H1 (cell line): ENCODE results near the gene ELL. TPM values are rescaled to one million over a fixed set of nuclear protein-coding genes. Genes with fewer than 3 reads are reported as not detected.

ENCODE experiments used
- CTCF ChIA-PET: fragments of 300-600 bp; sonication (Branson Sonifier 250); formaldehyde crosslinking; loops from one replicate; lab custom pipeline; 2021; ENCODE audit not compliant: partially characterized antibody; lab: Charles Lee
- POLR2A ChIA-PET: fragments of 300-600 bp; sonication (Branson Sonifier 250); formaldehyde crosslinking; loops from one replicate; lab custom pipeline; 2021; ENCODE audit warnings: inconsistent platforms; ENCODE audit not compliant: partially characterized antibody; lab: Charles Lee
- DNase-seq, 2 experiments: peaks; one replicate each; pipeline versions ENCODE4 v3.0.0 to v3.0.0-alpha.2; 2010 to 2022; ENCODE audit warnings: low spot score in 2 of 2, low read depth in 1 of 2, mixed read lengths in 1 of 2
- FAIRE-seq: peaks from 2 replicates; lab custom pipeline; 2011; peaks lifted over from hg19 to GRCh38; lab: Jason Lieb, UNC
- H2AFZ ChIP-seq: 2 replicates; pipeline ENCODE4 v1.8.1; 2012; ENCODE audit warnings: low read length, inconsistent platforms
- H2AK5ac ChIP-seq: 2 replicates; pipeline ENCODE4 v1.6.1; 2013; ENCODE audit warnings: low read depth, low read length
- H2BK120ac ChIP-seq: replicated peaks from 2 replicates; pipeline ENCODE3; 2013; ENCODE audit warnings: low read depth, low read length, inconsistent platforms
- H2BK12ac ChIP-seq: 2 replicates; pipeline ENCODE4 v1.6.1; 2013; ENCODE audit warnings: low read depth, low read length
- H2BK15ac ChIP-seq: 2 replicates; pipeline ENCODE4 v1.6.1; 2013; ENCODE audit warnings: low read length
- H2BK20ac ChIP-seq: 2 replicates; pipeline ENCODE4 v1.6.1; 2013; ENCODE audit warnings: low read length
- H2BK5ac ChIP-seq: 2 replicates; pipeline ENCODE4 v1.6.1; 2013; ENCODE audit warnings: low read depth, low read length
- H3K14ac ChIP-seq: 2 replicates; pipeline ENCODE4 v1.6.1; 2013; ENCODE audit warnings: inconsistent platforms; ENCODE audit not compliant: insufficient read length
- H3K18ac ChIP-seq: 2 replicates; pipeline ENCODE4 v1.6.1; 2013; ENCODE audit warnings: low read length; ENCODE audit errors: extremely low read depth
- H3K23ac ChIP-seq: 2 replicates; pipeline ENCODE4 v1.6.1; 2013; ENCODE audit warnings: inconsistent platforms; ENCODE audit not compliant: insufficient read length
- H3K23me2 ChIP-seq: 2 replicates; pipeline ENCODE4 v1.6.1; 2013; ENCODE audit warnings: low read depth, low read length
- H3K27ac ChIP-seq: 2 replicates; pipeline ENCODE4 v1.6.1; 2011; ENCODE audit warnings: low read depth, low read length, inconsistent platforms
- H3K27me3 ChIP-seq, 4 experiments: replicated peaks in 1 of 4; 1 replicate in 1 of 4; 2 replicates in 3 of 4; pipeline versions ENCODE4 v1.6.1 to v1.8.1; 2011 to 2013; ENCODE audit warnings: low read length in 3 of 4, mild to moderate bottlenecking in 3 of 4, inconsistent platforms in 2 of 4, mixed read lengths in 2 of 4, moderate library complexity in 1 of 4; ENCODE audit not compliant: control insufficient read depth in 3 of 4, insufficient read depth in 3 of 4; ENCODE audit errors: extremely low read depth in 1 of 4
- H3K36me3 ChIP-seq, 4 experiments: 2 replicates each; pipeline versions ENCODE4 v1.6.1 to v1.8.1; 2011 to 2013; ENCODE audit warnings: mild to moderate bottlenecking in 4 of 4, low read length in 3 of 4, moderate library complexity in 2 of 4, control low read depth in 1 of 4, inconsistent platforms in 1 of 4; ENCODE audit not compliant: insufficient read depth in 4 of 4, control insufficient read depth in 2 of 4
- H3K4ac ChIP-seq: replicated peaks from 2 replicates; pipeline ENCODE3; 2013; ENCODE audit warnings: low read length, low read depth, mixed read lengths, inconsistent platforms; ENCODE audit not compliant: insufficient read length
- H3K4me1 ChIP-seq, 4 experiments: replicated peaks in 1 of 4; 1 replicate in 1 of 4; 2 replicates in 3 of 4; pipeline versions ENCODE4 v1.6.1 to v1.8.1; 2011 to 2013; ENCODE audit warnings: low read length in 3 of 4, inconsistent platforms in 2 of 4, mixed read lengths in 1 of 4; ENCODE audit not compliant: insufficient read depth in 4 of 4, control insufficient read depth in 3 of 4
- H3K4me2 ChIP-seq, 2 experiments: 2 replicates each; pipeline versions ENCODE4 v1.6.1 to v1.8.1; 2011 to 2013; ENCODE audit warnings: low read depth in 2 of 2, low read length in 2 of 2, control low read depth in 1 of 2, inconsistent platforms in 1 of 2, mild to moderate bottlenecking in 1 of 2; ENCODE audit not compliant: insufficient read depth in 1 of 2
- H3K4me3 ChIP-seq, 4 experiments: fragments of 200-600, 300-600 bp in 1 of 4; sonication (generic), shearing (Covaris generic), sonication (Bioruptor Twin) in 1 of 4; 2 replicates each; pipeline versions ENCODE4 v1.5.1 to v1.8.1; 2011 to 2016; ENCODE audit warnings: low read length in 4 of 4, low read depth in 3 of 4, control low read depth in 2 of 4, inconsistent platforms in 2 of 4, mild to moderate bottlenecking in 2 of 4, mixed read lengths in 1 of 4, moderate library complexity in 1 of 4; ENCODE audit not compliant: insufficient read depth in 2 of 4; ENCODE audit errors: extremely low read depth in 1 of 4
- H3K56ac ChIP-seq: replicated peaks from 2 replicates; pipeline ENCODE3; 2013; ENCODE audit warnings: low read depth, mild to moderate bottlenecking, mixed read lengths, low read length, inconsistent platforms; ENCODE audit not compliant: insufficient read length
- H3K79me1 ChIP-seq: 2 replicates; pipeline ENCODE4 v1.6.1; 2013; ENCODE audit warnings: low read depth, low read length, control low read depth
- H3K79me2 ChIP-seq, 2 experiments: 2 replicates each; pipeline versions ENCODE4 v1.6.1 to v1.8.1; 2012 to 2013; ENCODE audit warnings: low read length in 2 of 2, mild to moderate bottlenecking in 2 of 2, inconsistent platforms in 1 of 2; ENCODE audit not compliant: insufficient read depth in 2 of 2, control insufficient read depth in 1 of 2
- H3K9ac ChIP-seq, 4 experiments: replicated peaks in 1 of 4; 1 replicate in 1 of 4; 2 replicates in 3 of 4; pipeline versions ENCODE4 v1.6.1 to v1.8.1; 2011 to 2013; ENCODE audit warnings: low read depth in 3 of 4, low read length in 3 of 4, control low read depth in 2 of 4, mild to moderate bottlenecking in 2 of 4, moderate library complexity in 2 of 4, inconsistent platforms in 1 of 4; ENCODE audit errors: extremely low read depth in 1 of 4
- H3K9me3 ChIP-seq, 2 experiments: 2 replicates each; pipeline versions ENCODE4 v1.6.1 to v1.8.1; 2012 to 2013; ENCODE audit warnings: mild to moderate bottlenecking in 2 of 2, moderate library complexity in 2 of 2, control low read depth in 1 of 2, inconsistent platforms in 1 of 2, low read depth in 1 of 2, low read length in 1 of 2, mixed read lengths in 1 of 2; ENCODE audit not compliant: insufficient read depth in 2 of 2
- H4K20me1 ChIP-seq, 2 experiments: replicated peaks in 1 of 2; 2 replicates each; pipeline versions ENCODE3 to v1.8.1; 2011 to 2013; ENCODE audit warnings: inconsistent platforms in 2 of 2, low read length in 2 of 2, mild to moderate bottlenecking in 1 of 2; ENCODE audit not compliant: insufficient read depth in 2 of 2, control insufficient read depth in 1 of 2
- H4K5ac ChIP-seq: 2 replicates; pipeline ENCODE4 v1.6.1; 2013; ENCODE audit warnings: low read length, low read depth, mixed read lengths, inconsistent platforms; ENCODE audit not compliant: insufficient read length
- H4K8ac ChIP-seq: 2 replicates; pipeline ENCODE4 v1.8.0; 2013; ENCODE audit warnings: mild to moderate bottlenecking, moderate library complexity, low read length, inconsistent platforms; ENCODE audit not compliant: insufficient read depth; ENCODE audit errors: extremely low read depth
- H4K91ac ChIP-seq: replicated peaks from 2 replicates; pipeline ENCODE3; 2013; ENCODE audit warnings: low read length, mixed read lengths, inconsistent platforms; ENCODE audit not compliant: insufficient read length
- KDM5A ChIP-seq: fragments of 200-600 bp; IDR thresholded peaks from 2 replicates; pipeline ENCODE4 v1.7.1; 2012; ENCODE audit warnings: mild to moderate bottlenecking, low read length, inconsistent platforms, mixed read lengths
- RAD21 ChIP-seq, 2 experiments: IDR thresholded peaks in 1 of 2; conservative IDR thresholded peaks in 1 of 2; 2 replicates each; pipeline ENCODE4 v1.6.1; 2011; ENCODE audit warnings: low read depth in 2 of 2, low read length in 2 of 2, improper control_type of control experiment in 1 of 2, inconsistent platforms in 1 of 2, mild to moderate bottlenecking in 1 of 2, moderate library complexity in 1 of 2
- WGBS, 2 experiments: shearing (Covaris generic) in 1 of 2; methylation state at CpG; one replicate each; pipeline versions ENCODE4 v1.1.6 to v1.1.7; 2013 to 2015; ENCODE audit warnings: low lambda C conversion rate in 2 of 2, mixed read lengths in 2 of 2, inconsistent platforms in 1 of 2, low coverage in 1 of 2, missing lambda C conversion rate in 1 of 2; ENCODE audit not compliant: insufficient replicate concordance in 2 of 2, insufficient coverage in 1 of 2, insufficient read length in 1 of 2; ENCODE audit errors: extremely low coverage in 1 of 2, missing lambda C conversion rate in 1 of 2; 5-methylcytosine and 5-hydroxymethylcytosine counted together
- polyA plus RNA-seq, 7 experiments: library from polyadenylated mRNA; depleted of rRNA in 3 of 7; stranded (reverse) in 5 of 7; unstranded in 2 of 7; fragments of >200 nt in 5 of 7; fragments of 200-250 nt in 2 of 7; gene quantifications; 1 replicate in 5 of 7; 2 replicates in 1 of 7; 4 replicates in 1 of 7; pipeline versions ENCODE4 v1.2.1 to v1.2.3, GENCODE V29; 2011 to 2013; ENCODE audit warnings: missing spikeins in 2 of 7, mixed read lengths in 2 of 7
- total RNA-seq: library from RNA; stranded (reverse); fragmentation: NEBNext Ultra II Directional; extraction: Animal tissue kit (Norgen Biotek cat#: 25700); gene quantifications from 2 replicates; pipeline ENCODE4 v1.2.1, GENCODE V29; 2021
- TF ChIP-seq, protein P1 (sequence below), 3 experiments: IDR thresholded peaks; 1 replicate in 2 of 3; 2 replicates in 1 of 3; pipeline versions ENCODE4 v1.5.1 to v1.6.1; 2011; ENCODE audit warnings: low read length in 3 of 3, mild to moderate bottlenecking in 3 of 3, inconsistent platforms in 2 of 3, low read depth in 1 of 3, moderate library complexity in 1 of 3; ENCODE audit not compliant: insufficient read depth in 1 of 3; ENCODE audit errors: control extremely low read depth in 1 of 3

ELL gene
- total and polyA plus RNA-seq, 2 of the 8 experiments (the other 6 are each of a cell fraction or from before 2014, with no cell fraction given), result 5.2 to 10.5 TPM

DNA sequence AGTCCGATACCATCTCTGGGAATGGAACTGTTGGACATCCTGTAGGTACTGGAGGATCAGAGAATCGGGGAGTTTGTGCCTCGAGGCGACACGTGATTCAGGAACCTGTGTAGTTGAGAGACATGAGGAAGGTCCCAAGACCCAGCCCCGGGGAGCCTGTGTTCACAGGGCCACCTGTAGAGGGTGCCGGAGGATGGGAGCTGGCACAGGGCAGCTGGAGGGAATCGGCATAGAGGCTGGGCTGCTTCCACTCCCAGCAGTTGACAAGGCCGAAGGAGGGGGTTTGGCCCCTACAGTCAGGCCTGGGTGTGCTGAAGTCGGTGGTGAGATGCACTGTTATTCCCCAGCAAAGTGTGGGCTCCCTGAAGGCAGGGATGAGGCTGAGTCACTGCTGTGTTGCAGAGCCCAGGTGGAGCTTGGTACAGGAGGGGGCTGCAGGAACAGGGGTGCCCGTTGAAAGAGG is 81.4 kb downstream of the ELL start:
- H2BK15ac ChIP-seq, result peak overlapping the region; percentile 72; the same call in 1 of the 2 replicates
- CTCF ChIA-PET, result interaction anchor here (0.6 to 2.4 kb wide), 12 partner anchors 8 to 123 kb away, joined by 3 to 8 read pairs (median 3); no protein-coding TSS in a partner anchor
- H3K4me1 ChIP-seq, result peaks cover 5 to 24% (median 18%) of the 10 kb centered on the region in 4 experiments
- no peak overlapping the region for H3K4me3 ChIP-seq
- H2BK12ac ChIP-seq, result no peak overlapping the region
- no peak overlapping the region for H2AK5ac ChIP-seq
- H3K9ac ChIP-seq, result no peak overlapping the region
- peaks cover 2 to 13% (median 5%) of the 10 kb centered on the region in 4 experiments; a peak in 4 of 8 replicates for H3K36me3 ChIP-seq
- H3K4me2 ChIP-seq, result no peak overlapping the region
- no peak for FAIRE-seq
- no peak overlapping the region for H2AFZ ChIP-seq
- no peak for TF ChIP-seq KDM5A
- TF ChIP-seq RAD21 (IDR thresholded peaks at IDR 0.05 in 1 of 2, conservative IDR thresholded peaks at IDR 0.05 in 1 of 2; ENCODE audit: low read depth in 2 of 2, low read length in 2 of 2), result peak; percentile 50 to 61
- TF ChIP-seq, protein P1, sequence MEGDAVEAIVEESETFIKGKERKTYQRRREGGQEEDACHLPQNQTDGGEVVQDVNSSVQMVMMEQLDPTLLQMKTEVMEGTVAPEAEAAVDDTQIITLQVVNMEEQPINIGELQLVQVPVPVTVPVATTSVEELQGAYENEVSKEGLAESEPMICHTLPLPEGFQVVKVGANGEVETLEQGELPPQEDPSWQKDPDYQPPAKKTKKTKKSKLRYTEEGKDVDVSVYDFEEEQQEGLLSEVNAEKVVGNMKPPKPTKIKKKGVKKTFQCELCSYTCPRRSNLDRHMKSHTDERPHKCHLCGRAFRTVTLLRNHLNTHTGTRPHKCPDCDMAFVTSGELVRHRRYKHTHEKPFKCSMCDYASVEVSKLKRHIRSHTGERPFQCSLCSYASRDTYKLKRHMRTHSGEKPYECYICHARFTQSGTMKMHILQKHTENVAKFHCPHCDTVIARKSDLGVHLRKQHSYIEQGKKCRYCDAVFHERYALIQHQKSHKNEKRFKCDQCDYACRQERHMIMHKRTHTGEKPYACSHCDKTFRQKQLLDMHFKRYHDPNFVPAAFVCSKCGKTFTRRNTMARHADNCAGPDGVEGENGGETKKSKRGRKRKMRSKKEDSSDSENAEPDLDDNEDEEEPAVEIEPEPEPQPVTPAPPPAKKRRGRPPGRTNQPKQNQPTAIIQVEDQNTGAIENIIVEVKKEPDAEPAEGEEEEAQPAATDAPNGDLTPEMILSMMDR (IDR thresholded peaks at IDR 0.05; ENCODE audit: control extremely low read depth in 1 of 3, insufficient read depth in 1 of 3, low read depth in 1 of 3, low read length in 3 of 3), result peak; percentile 44 to 51 (median 49)
- TF ChIP-seq, all 59 proteins: peak for 2
- Histone ChIP-seq H4K5ac (no peak overlapping the region), H4K20me1 (peaks cover 0 to 20% of the 10 kb centered on the region in 2 experiments), H2BK5ac (no peak overlapping the region), H4K91ac (no peak overlapping the region), H4K8ac (no peak overlapping the region), H3K23ac (no peak overlapping the region), H3K27me3 (no peaks in the 10 kb centered on the region), H3K18ac (no peak overlapping the region), H3K4ac (no peak overlapping the region), H3K9me3 (no peaks in the 10 kb centered on the region), H3K23me2 (peaks cover 16% of the 10 kb centered on the region; the same call in 1 of the 2 replicates), H3K56ac (no peak overlapping the region), H2BK120ac (no peak overlapping the region), H3K27ac (no peak overlapping the region), H3K79me1 (no peaks in the 10 kb centered on the region; the same call in 1 of the 2 replicates), H3K79me2 (no peaks in the 10 kb centered on the region), H3K14ac (no peak overlapping the region), H2BK20ac (no peak overlapping the region)
- WGBS, 2 experiments, result 85% methylated on average over 11 of the region's 11 CpGs; no CpG with 5 or more reads in 1 of the 2 experiments
- POLR2A ChIA-PET, result interaction anchor here (0.6 to 3.4 kb wide), 14 partner anchors 8 to 939 kb away, joined by 3 to 19 read pairs (median 4); partner anchors contain the start of genes JUND, SSBP4 and UBA52
- DNase-seq, result no peak
